NB4 (cell line): ENCODE data around the gene DMTF1.

Source experiments
- DNase-seq: peaks from one replicate; pipeline ENCODE4 v3.0.0; 2010; ENCODE audit warnings: low read depth
- H3K4me3 ChIP-seq: one replicate; pipeline ENCODE4 v1.5.1; 2011; ENCODE audit warnings: mild to moderate bottlenecking, low read depth, low read length, moderate library complexity
- CTCF ChIP-seq: IDR thresholded peaks from one replicate; pipeline ENCODE4 v1.5.1; 2012; ENCODE audit warnings: low read depth, low read length
- MAX ChIP-seq: IDR thresholded peaks from 2 replicates; pipeline ENCODE4 v1.6.1; 2011; ENCODE audit warnings: low read depth, low read length
- MYC ChIP-seq: IDR thresholded peaks from 2 replicates; pipeline ENCODE4 v1.6.1; 2011; ENCODE audit warnings: low read depth, low read length
- POLR2A ChIP-seq: IDR thresholded peaks from 2 replicates; pipeline ENCODE4 v1.6.1; 2011; ENCODE audit warnings: mild to moderate bottlenecking; ENCODE audit not compliant: insufficient read length; ENCODE audit errors: extremely low read depth

The DMTF1 gene

GRCh38 chr7:87192784-87193487 is 40.7 kb downstream of the DMTF1 start:
- TF ChIP-seq MAX = no peak
- TF ChIP-seq MYC = no peak
- TF ChIP-seq CTCF = no peak
- TF ChIP-seq POLR2A = no peak
- no peak for DNase-seq
- no peak overlapping the region for H3K4me3 ChIP-seq

GRCh38 chr7:87193912-87194311 is 41.7 kb downstream of the DMTF1 start:
- no peak for DNase-seq
- no peak overlapping the region for H3K4me3 ChIP-seq
- TF ChIP-seq MYC (no peak), CTCF (no peak), MAX (no peak), POLR2A (no peak)

- no peak overlapping the region for H3K4me3 ChIP-seq
- DNase-seq = no peak
- TF ChIP-seq CTCF (no peak), POLR2A (no peak), MYC (no peak), MAX (no peak)
Measured at GRCh38 chr7:87199241-87199640, 47.0 kb downstream of the DMTF1 start.

- no peak for DNase-seq
- no peak overlapping the region for H3K4me3 ChIP-seq
- TF ChIP-seq POLR2A (no peak), MAX (no peak), CTCF (no peak), MYC (no peak)
Measured at GRCh38 chr7:87199700-87200450, 47.6 kb downstream of the DMTF1 start.

- H3K4me3 ChIP-seq = no peak overlapping the region
- DNase-seq = no peak
- no peak for TF ChIP-seq MAX
- TF ChIP-seq MYC = no peak
- no peak for TF ChIP-seq POLR2A
- no peak for TF ChIP-seq CTCF
Measured at GRCh38 chr7:87202208-87202607, 50.0 kb downstream of the DMTF1 start.
